Measurements from ENCODE around the gene KIAA1217.

The KIAA1217 gene

DNA sequence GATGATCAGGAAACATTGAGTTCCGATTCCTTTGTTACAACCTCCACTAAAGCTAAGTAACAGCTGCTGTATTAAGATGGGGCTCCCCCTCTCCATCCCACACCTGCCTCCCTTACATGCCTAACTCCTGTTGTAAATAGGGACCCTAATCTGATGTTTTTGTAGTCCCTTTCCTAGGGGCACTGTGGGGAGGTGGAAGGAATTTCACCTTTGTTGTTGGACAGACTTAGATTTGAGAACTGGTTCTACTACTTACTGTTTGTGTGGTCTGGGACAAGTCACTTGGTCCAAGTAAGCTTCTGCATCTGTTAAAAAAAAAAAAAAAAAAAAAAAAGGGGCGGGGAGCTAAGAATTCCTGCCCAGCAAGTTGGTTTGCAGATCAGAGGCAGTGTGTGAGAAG is 42.6 kb downstream of the KIAA1217 start:
- DNase-seq = no peak

DNA sequence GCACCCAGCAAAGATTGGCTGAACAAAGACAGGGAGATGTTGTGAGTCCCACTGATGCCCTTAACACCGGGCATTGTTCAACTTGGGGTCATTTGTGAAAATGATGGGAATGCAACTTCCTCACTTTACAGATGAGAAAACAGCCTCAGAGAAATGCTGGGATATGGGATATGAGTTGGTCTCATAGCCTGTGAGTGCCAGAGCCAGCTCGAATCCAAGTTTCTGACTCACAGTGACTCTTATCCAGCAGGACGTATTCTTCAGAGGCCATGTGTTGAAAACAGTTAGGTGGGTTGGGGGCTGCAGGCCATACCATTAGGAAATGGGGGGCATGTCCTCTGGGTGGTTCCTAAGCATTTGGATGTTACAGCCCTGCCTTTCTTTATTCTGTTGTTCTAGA is 45.2 kb downstream of the KIAA1217 start:
- no peak for DNase-seq

GRCh38 chr10:24255115-24255880 is 46.4 kb downstream of the KIAA1217 start:
- no peak for DNase-seq

- DNase-seq = no peak
Measured at GRCh38 chr10:24255881-24256311, 47.0 kb downstream of the KIAA1217 start.

- no peak for DNase-seq
Measured at GRCh38 chr10:24256619-24257107, 47.7 kb downstream of the KIAA1217 start.

DNA sequence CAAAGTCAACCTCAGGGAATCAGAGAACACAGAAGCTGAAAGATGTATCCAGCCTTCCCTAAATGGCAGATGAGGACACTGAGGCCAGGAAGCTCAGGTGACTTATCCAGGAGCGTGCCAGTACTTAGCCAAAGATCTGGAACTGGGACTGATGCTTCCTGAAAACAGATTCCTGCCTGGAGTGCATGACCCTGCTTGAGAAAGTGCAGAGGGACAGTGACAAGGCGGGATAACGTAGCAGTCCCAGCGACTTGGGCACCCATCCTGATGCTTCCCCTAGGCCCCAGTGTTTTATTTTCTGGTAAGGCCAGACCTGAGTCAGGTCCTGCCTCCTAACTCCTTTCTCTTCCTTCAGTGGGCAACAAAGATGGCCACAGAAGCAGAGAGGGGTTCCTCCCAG is 48.6 kb downstream of the KIAA1217 start:
- DNase-seq = no peak

DNA sequence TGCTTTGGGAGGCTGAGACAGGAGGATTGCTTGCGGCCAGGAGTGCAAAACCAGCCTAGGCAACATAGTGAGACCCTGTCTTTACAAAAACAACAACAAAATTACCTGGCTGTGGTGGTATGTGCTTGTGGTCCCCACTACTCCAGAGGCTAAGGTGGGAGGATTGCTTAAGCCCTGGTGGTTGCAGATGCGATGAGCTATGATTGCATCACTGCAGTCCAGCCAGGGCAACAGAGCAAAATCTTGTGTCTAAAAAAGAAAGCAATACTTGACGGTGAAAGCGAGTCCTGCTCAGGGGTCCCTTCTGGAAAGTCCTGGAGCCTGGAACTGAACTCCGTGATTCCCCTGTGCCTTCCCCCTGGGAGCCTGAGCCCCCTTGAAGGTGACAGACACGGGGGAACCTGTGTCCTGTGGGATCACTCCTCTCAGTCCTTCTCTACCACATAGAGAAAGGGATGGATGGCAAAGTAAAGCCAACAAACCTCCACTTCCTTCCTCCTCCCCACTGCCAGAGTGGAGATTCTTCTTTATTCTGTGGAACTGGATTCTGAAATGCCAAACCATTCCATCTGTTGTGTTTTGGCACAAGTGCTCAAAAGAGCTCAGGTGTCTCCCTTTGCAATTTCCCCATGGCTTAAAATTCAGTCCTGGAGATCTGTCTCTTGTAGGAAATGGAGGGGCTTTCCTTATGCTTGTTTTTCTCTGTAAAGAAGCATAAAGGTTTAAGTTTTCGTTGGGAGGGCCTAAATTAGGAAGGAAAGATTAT is 50.6 kb downstream of the KIAA1217 start:
- no peak for DNase-seq

GRCh38 chr10:24261627-24262026 is 52.7 kb downstream of the KIAA1217 start:
- DNase-seq = no peak

DNA sequence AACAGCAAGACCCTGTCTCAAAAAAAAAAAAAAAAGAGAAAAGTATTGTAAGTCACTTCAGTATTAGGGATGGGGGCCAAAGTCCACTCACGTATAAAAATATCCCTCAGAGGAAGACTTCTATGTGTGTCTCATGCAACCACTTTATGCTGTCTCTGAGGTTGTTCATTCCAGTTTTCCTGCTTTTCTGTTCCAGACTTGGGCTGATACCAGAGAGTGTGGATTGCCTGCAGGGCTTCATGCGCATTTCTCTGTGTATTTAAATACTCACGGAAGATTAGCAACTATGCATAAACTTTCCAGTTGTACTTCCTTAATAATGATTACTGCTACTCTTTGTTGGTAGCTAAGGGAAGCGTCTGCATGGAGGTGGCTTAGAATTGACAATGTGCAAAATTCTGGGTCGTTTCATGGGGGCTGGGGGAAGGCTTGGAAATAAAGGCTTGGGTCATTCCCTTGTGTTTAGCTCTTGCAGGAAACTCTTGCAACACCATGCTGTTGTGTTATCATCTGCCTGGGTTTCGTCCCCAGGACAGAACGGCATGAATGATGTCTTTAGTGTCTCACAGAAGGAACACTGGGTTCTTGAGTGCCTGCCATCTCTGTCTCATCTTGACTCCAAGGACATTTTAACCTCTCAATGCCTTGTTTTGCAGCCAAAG is 54.1 kb downstream of the KIAA1217 start:
- no peak for DNase-seq

DNA sequence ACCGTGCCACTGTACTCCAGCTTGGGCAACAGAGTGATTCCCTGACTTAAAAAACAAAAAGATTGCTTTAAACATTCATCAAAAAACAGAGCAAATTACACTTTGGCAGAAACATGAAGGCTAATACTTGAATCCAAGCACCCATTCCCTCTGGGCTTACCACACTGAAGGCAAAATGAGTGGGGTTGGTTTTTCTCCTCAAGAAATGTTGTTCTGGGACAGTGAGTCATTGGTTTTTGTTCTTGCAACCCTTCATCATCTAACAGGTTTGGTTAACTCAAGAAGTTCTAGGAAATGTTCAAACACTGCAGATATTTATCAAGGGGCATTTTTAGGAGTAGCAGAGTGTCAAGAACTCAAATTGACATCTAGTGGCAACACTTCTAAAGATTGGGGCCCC is 60.5 kb downstream of the KIAA1217 start:
- DNase-seq = no peak

GRCh38 chr10:24272374-24272773 is 63.4 kb downstream of the KIAA1217 start:
- no peak for DNase-seq

GRCh38 chr10:24277277-24277676 is 68.3 kb downstream of the KIAA1217 start:
- DNase-seq = no peak

DNA sequence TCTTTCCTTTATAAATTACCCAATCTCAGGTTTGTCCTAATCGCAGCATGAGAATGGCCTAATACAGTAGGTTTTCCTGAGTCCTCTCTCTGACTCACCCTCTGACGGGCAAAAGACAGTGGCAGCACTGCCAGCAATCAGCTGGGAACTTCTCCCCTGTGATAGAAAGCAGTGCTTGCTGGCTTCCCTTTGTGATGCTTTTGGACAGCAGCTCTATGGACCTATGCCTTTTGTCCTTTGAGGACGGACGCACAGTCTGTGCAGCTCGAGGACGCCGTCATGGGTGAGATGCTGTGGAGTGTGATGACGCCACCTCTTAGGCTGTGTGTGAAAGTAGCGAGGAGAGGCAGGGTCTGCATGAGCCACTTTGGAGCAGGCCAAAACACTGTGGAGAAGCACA is 68.8 kb downstream of the KIAA1217 start:
- no peak for DNase-seq

GRCh38 chr10:24278176-24278889 is 69.4 kb downstream of the KIAA1217 start:
- no peak for DNase-seq

GRCh38 chr10:24279166-24279565 is 70.2 kb downstream of the KIAA1217 start:
- DNase-seq = no peak

- DNase-seq = no peak
Measured at GRCh38 chr10:24287559-24288195, 78.7 kb downstream of the KIAA1217 start.

- DNase-seq = no peak
Measured at GRCh38 chr10:24288581-24288980, 79.6 kb downstream of the KIAA1217 start.

GRCh38 chr10:24289235-24289634 is 80.3 kb downstream of the KIAA1217 start:
- no peak for DNase-seq

DNA sequence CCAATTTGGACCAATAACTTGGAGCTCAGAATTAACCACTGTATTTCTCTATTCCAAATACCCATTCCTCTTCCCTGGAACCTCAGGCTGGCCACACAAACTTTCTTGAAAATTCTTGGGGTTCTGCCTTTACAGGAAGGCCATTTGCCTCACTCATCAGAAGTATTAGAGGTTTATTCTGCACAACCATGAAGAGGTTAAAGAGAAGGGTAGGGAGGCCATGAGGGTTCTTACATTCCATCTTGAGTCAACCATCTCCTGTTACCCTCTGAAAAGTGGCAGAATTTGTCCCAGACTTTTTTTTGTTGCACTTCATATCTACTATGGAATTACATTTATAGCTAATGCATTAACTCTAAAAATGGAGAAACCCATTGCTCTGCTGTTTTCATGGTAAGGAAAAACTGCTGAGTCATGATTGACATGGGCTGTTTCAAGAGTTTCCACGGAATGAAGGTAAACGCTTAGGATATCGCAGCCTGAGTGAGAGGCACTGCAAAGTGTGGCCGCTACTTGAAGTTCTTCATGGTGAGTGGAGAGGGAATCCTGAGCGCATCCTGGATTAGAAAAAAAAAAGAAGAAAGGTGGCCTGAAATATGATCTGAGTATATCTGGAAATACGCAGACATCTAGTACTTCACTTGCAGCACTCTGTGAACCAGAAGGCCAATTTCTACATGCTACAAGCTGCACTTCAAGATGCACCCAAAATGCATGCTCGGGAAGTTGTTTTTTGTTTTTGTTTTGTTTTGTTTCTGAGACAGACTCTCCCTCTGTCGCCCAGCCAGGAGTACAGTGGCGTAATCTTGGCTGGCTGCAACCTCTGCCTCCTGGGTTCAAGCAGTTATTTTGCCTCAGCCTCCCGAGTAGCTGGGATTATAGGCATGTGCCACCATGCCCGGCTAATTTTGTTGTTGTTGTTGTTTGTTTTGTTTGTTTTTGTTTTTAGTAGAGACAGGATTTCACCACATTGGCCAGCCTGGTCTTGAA is 83.7 kb downstream of the KIAA1217 start:
- no peak for DNase-seq

GRCh38 chr10:24299578-24300260 is 90.8 kb downstream of the KIAA1217 start:
- no peak for DNase-seq
